Stimulated activated CD8-positive, alpha-beta memory T cell treated with anti-CD3 and anti-CD28 coated beads, Interleukin-4, amount 100 ng/mL, for 4 hours (primary cell): ENCODE data around the gene CFAP54.
"Not testable (repeated sequence)": the region's sequence is repeated elsewhere in the genome, so short reads cannot be mapped to it uniquely, and the experiment has no call there.

Source experiments
- DNase-seq, 2 donors: peaks; one replicate each; pipeline ENCODE4 v3.0.0-alpha.2; 2020; ENCODE audit warnings: low read depth in 2 of 2, low spot score in 1 of 2

Gene CFAP54

DNA sequence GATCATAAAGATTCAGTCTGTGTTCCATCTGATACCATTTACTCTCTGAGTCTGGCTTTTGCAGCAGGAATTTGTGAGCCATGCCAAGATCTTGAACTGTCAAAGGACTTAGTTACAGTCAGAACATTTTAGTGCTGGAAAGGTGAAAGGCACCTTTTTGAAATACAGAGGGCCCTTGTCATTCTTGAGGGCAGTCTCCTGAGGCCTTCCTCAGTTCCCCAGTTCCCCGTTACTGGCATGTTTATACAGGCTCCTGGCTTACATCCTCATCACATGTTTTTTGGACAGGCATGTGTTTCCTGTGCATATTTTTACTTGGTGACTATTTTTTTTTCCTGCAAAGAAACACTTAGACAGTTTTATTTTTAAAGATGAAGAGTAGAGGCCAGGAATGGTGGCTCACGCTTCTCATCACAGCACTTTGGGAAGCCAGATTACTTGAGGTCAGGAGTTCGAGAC lies 21.0 kb downstream of the CFAP54 start:
- no peak for DNase-seq

- no peak for DNase-seq
Measured at GRCh38 chr12:96513166-96513565, 23.8 kb downstream of the CFAP54 start.

DNA sequence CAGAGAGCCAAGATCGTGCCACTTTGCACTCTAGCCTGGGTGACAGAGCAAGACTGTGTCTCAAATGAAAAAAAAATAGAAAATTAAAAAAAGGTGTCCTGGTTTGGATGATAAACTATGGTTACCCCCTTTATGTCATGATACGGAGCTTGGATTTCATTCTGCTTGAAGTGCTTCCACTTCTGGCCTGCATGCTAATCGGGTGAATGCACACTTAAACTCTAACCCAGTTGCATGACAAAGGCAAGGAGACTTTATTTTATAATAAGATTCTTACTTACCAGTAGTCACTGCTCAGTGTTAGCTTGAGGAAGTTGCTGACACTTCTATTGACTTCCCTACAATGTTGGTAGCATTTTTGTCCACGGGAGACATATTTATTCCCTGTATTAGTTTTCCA lies 24.3 kb downstream of the CFAP54 start:
- DNase-seq: no peak

- DNase-seq: no peak
Measured at GRCh38 chr12:96514328-96514727, 25.0 kb downstream of the CFAP54 start.

GRCh38 chr12:96516472-96517430 lies 27.4 kb downstream of the CFAP54 start:
- DNase-seq: peak; percentile 65 to 79

DNA sequence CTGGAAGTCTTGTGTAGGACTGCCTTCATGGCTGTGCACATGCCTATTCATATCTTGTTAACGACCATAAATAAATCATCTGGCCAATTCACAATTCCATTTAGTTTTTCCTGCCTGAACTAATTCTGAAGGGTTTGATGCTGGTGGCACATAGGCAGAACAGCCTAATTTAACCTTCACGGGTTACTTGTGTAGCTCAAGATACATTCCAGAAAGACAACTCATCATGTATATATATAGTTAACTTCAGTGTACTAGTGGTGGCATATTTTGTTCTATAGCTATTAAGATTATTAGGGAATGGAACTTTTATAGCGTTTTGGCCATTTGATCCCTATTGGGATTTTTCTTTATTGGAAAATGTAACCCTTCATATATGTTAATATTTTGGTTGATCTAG lies 31.4 kb downstream of the CFAP54 start:
- DNase-seq: no peak

GRCh38 chr12:96521895-96522682 lies 32.7 kb downstream of the CFAP54 start:
- DNase-seq: no peak

DNA sequence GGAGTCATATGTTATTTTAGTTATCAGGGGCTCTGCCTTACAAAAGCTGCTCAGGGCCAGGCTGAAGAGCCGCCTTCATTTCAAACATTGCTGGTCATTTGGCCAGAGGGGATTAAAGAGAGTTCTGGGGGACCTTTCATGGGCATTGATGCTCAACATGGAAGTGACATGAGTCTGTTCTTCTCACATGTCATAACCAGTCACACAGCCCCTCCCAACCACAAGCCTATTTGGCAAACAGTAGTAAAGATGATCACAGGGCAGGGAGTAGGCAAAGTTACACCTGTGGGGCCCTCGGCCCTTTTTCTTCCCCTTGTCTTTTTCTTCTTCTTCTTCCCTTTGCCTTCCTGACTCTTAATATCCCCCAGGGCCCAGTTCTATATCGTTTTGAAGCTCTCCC lies 33.3 kb downstream of the CFAP54 start:
- DNase-seq: no peak

GRCh38 chr12:96526110-96526509 lies 36.7 kb downstream of the CFAP54 start:
- no peak for DNase-seq

- no peak for DNase-seq
Measured at GRCh38 chr12:96529912-96530311, 40.5 kb downstream of the CFAP54 start.

DNA sequence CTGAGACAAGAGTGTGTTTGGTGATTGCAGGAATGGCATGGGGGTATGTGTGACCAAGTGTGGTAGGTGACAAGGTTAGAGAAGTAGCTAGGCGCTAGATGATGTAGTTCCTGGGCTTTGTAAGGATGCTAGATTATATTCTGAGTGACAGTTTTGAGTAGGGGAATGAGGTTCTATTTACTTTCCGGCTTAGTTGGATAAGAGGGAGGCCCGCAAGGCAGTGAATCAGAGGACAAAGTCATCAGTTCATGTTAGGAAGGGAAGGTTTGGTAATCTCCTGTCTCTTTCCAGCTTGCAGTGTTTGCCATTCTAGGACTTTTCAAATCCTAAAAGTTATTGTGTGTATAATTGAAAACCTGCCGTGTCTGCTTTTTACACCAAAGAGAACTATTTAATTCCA lies 45.0 kb downstream of the CFAP54 start:
- DNase-seq: no peak

DNA sequence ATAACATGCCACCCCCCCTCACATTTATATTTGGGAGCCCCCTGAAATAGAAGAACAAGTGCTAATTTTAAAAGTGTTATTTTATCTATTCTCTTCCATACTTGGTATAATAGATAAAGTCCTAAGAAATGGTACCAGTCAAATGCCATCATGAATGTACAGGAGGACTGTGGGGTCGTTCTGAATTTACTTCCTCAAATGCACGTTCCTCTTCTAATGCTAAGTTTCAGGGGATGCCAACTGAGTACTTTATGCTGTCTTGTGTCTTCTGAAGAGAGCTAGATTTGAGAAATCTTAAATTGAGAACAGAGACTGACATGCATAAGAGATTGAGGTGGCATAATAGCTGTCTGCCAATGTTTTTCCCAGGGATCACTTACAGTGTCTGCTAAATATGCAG lies 59.0 kb downstream of the CFAP54 start:
- DNase-seq: no peak

DNA sequence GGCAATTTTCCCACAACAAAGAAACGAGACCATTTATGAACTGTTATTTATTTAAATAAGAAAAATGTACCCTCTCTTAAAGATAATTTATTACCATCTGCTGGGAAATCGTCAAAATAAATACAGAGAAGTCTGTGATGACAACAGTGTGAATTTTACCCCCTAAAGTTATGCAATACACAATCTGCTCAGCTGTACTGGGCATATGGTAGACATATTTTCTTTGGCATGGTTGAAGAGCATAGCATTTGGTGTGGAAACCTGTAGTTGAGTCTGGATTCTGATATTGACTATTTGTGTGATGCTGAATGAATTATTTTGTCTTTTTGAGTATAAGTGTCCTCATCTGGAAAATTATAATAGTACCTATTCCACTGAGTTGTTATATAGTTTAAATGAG lies 60.0 kb downstream of the CFAP54 start:
- DNase-seq: no peak

GRCh38 chr12:96570579-96570978 lies 81.2 kb downstream of the CFAP54 start:
- DNase-seq: no peak

GRCh38 chr12:96571101-96571862 lies 81.9 kb downstream of the CFAP54 start:
- no peak for DNase-seq

DNA sequence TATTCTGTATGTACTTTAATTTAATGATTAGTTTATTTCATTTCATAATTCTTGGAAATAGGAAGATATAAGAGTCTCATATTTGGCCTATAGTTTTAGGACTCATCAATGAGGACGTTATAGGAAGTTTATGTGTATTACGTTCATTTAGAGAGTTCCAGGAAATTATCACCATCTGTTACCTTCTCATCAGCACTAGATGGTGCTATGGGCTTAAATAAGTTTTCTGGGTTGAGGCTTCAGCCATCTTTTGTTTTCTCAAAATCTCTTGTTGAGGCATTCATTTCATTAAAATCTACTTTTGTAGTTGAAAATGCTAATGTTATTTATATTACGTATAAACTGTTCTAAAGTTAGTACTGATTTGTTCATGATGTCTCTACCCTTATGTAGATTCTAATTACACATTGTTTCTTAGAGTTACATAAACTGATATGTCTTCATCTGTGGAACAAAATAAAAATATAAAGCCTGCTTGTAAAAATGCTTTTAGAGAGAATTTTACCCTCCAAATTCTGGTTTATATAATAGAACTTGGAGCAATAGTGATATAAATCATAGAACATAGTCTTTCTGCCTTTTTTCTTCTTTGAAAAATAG lies 89.2 kb downstream of the CFAP54 start:
- no peak for DNase-seq

GRCh38 chr12:96585977-96586376 lies 96.6 kb downstream of the CFAP54 start:
- no peak for DNase-seq

- DNase-seq: no peak
Measured at GRCh38 chr12:96587691-96588090, 98.3 kb downstream of the CFAP54 start.

- DNase-seq: no peak
Measured at GRCh38 chr12:96590970-96591369, 101.6 kb downstream of the CFAP54 start.

DNA sequence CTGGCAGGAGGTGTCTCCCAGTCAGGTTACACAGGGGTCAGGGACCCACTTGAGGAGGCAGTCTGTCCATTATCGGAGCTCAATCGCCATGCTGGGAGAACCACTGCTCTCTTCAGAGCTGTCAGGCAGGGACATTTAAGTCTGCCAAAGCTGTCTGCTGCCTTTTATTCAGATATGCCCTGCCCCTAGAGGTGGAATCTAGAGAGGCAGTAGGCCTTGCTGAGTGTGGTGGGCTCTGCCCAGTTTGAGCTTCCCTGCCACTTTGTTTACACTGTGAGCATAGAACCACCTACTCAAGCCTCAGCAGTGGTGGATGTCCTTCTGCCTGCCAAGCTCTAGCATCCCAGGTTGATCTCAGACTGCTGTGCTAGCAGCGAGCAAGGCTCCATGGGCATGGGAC lies 115.0 kb downstream of the CFAP54 start:
- DNase-seq: not testable (repeated sequence)

DNA sequence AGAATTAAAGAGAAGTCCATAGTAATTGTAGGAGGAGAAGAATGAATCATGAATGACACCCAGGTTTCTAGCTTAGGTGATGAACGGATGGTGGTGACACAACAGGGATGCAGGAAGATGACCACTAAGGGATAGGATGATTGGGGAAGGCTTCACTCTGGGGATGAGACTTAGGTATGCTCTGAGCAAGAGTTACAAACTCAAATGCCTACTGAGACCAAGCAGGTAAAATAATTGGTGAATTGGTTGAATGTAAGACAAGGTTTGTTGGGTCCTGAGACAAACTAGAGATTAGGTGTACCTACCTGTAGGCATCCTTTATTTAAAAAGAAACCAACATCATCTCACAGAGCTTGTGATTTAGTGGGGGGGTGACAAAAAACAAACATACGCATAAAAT lies 116.3 kb downstream of the CFAP54 start:
- DNase-seq: no peak
